HG03135 (cell line): ENCODE measurements around the gene EPS8.
"Not testable (repeated sequence)": the region's sequence is repeated elsewhere in the genome, so short reads cannot be mapped to it uniquely, and the experiment has no call there.

ENCODE experiments used
- ATAC-seq: cut with Tn5 transposase; IDR thresholded peaks from one replicate; pipeline ENCODE4 v1.9.1; 2021; ENCODE audit warnings: mild to moderate bottlenecking, moderate library complexity; ENCODE audit not compliant: unreplicated experiment

The EPS8 gene

GRCh38 chr12:15662303-15662980 is 126.7 kb downstream of the EPS8 start:
- ATAC-seq: no peak

- ATAC-seq: no peak
Measured at GRCh38 chr12:15651371-15651770, 137.8 kb downstream of the EPS8 start.

- ATAC-seq: no peak
Measured at GRCh38 chr12:15650399-15651128, 138.6 kb downstream of the EPS8 start.

GRCh38 chr12:15649347-15649746 is 139.8 kb downstream of the EPS8 start:
- ATAC-seq: no peak

DNA sequence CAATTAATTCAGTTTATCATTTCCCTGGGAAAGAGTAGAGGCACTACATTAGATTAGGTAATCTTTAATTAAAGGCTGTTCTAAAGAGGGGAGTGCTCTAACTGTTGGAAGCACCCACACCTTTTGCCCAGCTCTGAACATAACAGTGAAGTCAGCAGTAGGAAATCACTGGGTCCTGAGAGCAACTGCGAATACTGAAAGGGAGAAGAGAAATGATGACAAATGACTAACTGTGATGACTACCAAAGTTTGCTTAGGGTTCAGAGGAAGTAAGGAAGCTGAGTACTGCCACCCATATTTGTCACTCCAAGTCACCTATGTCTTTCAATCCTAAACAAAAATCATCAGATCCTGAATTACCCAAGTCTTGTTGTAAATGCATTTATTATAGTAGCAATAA is 140.6 kb downstream of the EPS8 start:
- no peak for ATAC-seq

- ATAC-seq: no peak
Measured at GRCh38 chr12:15646581-15646980, 142.6 kb downstream of the EPS8 start.

- no peak for ATAC-seq
Measured at GRCh38 chr12:15644700-15645099, 144.5 kb downstream of the EPS8 start.

DNA sequence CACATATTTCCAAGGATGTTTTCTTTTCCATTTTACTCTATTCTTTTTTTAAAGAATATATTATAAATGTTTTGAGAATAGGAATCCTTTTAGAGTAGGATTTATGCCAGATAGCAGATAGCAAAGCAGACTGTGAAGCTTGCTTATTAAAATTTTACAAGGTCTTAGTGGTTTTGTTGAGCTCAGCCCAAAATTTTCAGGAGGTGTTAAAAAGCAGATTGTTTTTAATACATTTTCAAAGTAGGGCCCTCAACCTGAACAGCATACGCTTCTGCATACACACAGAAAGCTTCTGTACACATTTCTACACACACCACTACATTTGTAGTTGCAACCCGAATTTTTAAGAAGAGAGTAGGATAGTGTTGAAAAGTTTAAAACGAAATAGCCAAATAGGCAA is 151.0 kb downstream of the EPS8 start:
- ATAC-seq: no peak

DNA sequence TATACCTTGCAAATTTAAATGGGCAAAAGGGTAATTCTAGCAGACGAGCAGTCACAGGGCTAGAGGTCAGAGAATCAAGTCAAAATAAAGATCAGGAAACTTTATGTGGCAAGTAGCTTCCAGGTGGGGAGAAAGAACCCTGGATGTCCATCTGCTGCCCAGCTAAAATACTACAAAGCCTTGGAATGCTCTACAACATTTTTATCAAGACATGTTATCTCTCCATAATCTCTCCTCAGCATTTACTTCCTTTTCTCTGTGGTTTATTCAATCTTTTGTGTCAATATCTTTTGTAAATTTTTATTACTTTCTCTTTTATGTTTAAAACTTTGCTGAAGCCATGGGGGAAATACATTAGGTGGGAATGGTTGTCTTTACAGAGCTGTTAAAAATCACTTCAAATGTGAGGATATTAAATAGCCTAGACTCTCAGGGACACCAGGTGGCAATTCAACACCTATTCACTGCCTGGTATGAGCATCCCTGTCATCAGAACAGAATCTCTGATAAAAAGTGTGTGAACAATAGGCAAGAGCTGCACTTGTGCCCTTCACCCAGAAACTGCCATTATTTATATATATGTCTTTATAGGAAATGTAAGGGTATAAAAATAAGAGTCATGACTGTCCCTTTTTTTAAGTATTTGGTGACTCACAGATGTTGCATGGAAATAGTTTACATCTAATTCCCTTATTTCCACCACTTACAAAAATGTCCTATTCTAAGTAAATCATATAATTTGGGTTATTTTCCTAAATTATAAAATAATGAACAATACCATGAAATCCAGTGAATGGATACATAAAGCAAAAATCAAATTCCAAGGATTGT is 152.9 kb downstream of the EPS8 start:
- no peak for ATAC-seq

DNA sequence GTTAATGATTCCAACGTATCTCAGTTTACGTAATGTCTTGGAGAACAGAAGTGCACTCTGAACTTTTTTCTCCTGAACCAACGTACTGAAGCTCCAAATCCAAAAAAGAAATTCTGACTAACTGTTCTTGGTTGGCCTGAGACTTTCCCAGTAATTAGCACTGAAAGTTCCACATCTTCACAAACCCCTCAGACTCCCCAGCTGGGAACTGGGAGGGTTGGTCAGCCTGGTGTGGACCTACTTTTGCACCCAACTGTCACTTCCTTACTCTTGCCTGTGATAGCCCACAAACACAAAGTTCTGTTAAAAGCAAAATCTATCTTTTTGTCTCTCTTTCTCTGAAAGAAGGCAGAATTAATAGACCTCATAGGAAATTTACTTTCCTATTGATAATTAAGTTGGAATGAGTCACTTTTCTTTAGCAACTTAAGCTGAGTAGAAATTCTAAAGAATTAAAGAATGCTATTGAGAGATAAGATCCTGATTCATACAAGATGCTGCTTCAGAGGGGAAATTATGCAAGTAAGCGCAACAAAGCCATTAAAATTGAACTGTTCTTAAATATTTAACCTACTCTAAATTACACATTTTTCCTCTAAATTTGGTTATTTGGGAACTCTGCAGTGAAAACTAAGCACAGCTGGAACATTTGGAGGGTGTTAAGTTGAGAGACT is 155.0 kb downstream of the EPS8 start:
- no peak for ATAC-seq

GRCh38 chr12:15633201-15633600 is 156.0 kb downstream of the EPS8 start:
- ATAC-seq: no peak

DNA sequence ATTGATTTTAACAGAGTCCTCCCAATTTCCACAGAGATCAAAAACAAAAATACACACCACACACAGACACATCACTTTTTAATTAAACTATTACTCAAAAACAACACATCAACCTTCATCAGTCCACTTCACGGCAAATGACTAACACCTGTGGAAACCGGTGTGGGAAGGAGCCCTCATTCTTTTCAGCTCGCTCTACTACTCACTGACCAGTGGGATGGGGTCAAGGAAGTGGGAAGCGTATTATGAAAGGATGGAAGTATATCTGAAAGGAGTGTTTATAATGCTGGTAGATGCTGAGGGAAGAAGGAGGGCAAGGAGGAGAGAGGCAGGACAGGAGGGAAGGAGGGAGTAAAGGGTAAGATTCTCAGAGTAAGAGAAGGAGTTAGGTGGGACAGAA is 156.5 kb downstream of the EPS8 start:
- ATAC-seq: no peak

DNA sequence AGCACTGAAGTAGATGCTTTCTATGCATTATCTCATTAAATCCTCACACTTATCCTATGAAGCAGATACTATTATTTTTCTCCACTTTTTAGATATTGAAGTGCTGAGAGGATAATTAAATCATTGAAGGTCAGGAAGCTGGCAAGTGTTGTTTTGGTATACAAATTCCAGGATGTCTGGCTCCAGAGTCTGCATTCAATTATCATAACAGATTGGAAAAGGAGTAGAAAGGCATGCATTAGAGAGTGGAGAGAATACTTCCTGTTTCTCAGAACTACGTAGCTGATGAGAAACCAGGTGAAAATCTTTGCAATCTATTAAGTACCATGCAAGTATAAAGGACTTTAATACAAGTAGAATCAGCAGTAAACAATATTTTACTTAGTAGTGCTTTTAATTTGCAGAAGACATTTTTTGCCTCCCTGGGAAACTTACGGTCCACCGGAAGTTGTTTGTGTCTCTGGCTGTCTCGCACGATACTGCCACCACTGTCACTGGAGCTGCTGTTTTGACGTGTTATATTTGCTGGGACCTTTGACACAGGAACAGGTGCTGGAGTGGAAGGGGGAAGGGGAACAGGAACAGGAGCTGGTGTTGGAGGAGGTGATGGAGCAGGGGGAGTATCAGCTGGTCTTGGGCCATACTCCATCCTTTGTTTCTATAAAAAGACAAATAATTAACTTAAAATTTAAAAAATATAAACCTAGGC is 158.0 kb downstream of the EPS8 start:
- ATAC-seq: no peak

GRCh38 chr12:15629761-15630160 is 159.4 kb downstream of the EPS8 start:
- no peak for ATAC-seq

DNA sequence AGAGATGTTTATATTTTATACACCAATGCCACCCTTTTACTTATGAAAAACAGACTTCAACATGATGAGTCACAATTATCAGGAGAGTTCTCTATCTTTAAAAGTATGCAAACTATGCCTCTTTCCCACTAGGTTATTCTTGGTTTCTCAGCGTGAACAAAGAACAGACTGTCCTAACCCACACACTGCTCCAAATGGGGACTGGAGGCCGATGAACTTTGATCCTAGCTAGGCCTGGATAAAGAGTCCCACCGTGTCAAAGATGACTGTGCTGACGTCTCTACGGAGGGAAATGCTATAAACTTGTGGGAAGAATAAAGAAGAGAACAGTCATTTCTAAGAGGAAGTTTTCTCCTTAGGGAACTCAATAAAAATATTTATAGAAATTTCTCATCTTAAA is 160.1 kb downstream of the EPS8 start:
- no peak for ATAC-seq

- ATAC-seq: no peak
Measured at GRCh38 chr12:15627995-15628945, 160.9 kb downstream of the EPS8 start.

- ATAC-seq: no peak
Measured at GRCh38 chr12:15625075-15625474, 164.1 kb downstream of the EPS8 start.

DNA sequence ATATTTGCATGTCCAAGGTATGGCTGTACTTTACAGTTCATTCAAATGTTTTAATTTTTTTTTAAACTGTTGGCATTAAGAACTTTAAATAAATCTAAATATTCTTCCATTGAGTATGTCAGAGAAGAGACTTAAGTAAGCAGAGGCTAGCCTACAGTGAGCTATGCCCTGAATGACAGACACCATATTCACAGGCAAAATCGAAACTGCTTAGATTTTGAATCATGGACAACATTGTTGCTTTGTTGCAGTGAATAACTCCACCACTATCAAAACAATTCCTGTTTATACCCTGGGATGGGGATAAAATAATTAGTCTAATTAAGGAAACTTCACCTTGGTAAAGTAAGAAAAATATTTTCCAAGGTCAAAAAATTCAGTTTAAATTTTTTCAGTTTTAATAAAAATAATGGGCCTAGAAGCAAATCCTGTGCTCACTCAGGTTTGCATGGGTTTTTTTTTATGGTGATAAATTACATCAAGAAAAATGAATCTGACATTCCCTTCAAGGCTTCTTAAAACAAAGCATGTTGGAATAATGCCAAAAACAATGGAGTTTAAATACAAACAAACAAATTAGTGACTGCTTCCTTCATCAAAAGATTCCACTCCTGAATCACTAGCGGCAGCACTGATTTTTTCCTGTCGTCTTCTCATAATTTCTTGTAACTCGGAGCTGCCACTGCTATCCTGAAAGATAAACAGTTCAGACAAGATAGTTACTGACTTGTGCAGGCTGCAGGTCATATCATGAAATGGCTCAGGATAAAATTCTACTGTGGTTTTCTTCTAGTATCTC is 168.2 kb downstream of the EPS8 start:
- ATAC-seq: no peak

DNA sequence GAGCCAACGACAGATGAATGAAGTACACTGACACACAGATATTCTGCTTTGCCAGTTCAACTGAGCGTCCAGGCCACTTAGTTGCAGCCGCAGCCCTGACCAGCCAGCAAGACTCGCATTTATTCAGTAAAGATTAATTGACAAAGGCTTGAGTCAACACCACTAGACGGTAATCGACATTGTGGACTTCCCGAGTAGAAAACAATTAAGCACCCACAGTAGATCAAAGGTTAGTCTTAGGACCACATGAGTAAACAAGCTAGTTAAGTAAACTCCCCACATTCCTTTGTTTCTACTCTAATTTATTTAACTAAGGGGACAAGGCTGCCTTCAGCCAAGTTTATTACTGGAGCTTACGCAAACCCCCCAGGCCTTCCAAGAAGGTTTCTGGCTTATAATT is 172.7 kb downstream of the EPS8 start:
- ATAC-seq: not testable (repeated sequence)
